ES-I3 (cell line): ENCODE data around the gene BOLA1.
"Not testable (repeated sequence)": the region's sequence is repeated elsewhere in the genome, so short reads cannot be mapped to it uniquely, and the experiment has no call there.

Experiments
- H3K36me3 ChIP-seq: 2 replicates; pipeline ENCODE4 v1.6.1; 2013; ENCODE audit warnings: mild to moderate bottlenecking, low read length, control low read depth, moderate library complexity; ENCODE audit not compliant: insufficient read depth
- H3K4me1 ChIP-seq: 2 replicates; pipeline ENCODE4 v1.6.1; 2013; ENCODE audit warnings: mild to moderate bottlenecking, control low read depth, low read length; ENCODE audit not compliant: insufficient read depth
- H3K9ac ChIP-seq: 2 replicates; pipeline ENCODE4 v1.6.1; 2013; ENCODE audit warnings: low read depth, mild to moderate bottlenecking, low read length, moderate library complexity
- H3K9me3 ChIP-seq: 2 replicates; pipeline ENCODE4 v1.6.1; 2013; ENCODE audit warnings: mild to moderate bottlenecking, low read length, moderate library complexity; ENCODE audit not compliant: control insufficient read depth, insufficient read depth

The BOLA1 gene

DNA sequence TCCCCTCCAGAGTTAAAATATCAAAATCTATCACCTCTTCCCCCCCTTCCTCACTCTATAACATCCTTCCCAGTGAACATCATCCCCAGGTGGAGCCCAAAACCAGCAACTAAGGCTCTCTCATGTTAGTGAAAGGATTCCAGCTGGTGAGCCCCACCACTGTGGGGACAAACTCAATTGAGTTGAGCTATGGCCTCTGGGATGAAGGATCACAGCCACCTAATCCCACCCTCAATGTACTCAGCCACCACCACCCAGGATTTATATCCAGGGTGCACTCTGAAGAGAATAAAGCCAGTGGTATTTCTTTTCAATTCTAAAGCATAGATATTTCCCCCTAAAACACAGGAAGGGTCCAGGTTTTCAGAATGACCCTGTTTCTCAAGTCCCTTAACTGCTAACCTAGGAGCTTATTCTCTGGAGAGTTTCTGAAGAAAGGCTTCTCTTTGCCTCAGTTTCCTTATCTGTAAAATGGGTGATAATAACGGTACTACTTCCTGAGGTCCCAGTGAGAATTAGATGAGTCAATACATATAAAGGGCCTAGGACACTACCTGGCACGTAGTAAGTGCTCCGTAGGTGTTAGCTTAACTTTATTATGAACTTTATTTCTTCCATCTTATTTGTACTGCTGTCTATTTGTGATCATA, 15.6 kb upstream of the BOLA1 start:
- Histone ChIP-seq H3K9me3 (no peaks in the 10 kb centered on the region), H3K4me1 (0 out of 2 replicates have a peak, but pooled peaks cover 7% of the 10 kb centered on the region), H3K36me3 (no peaks in the 10 kb centered on the region), H3K9ac (no peak overlapping the region)

GRCh38 chr1:149884433-149885338, 14.7 kb upstream of the BOLA1 start:
- H3K9ac ChIP-seq: peak overlapping the region; percentile 84
- no peaks in the 10 kb centered on the region for H3K9me3 ChIP-seq

GRCh38 chr1:149885339-149886120, 13.8 kb upstream of the BOLA1 start:
- no peaks in the 10 kb centered on the region for H3K36me3 ChIP-seq
- H3K4me1 ChIP-seq: 0 out of 2 replicates have a peak, but pooled peaks cover 7% of the 10 kb centered on the region
- no peaks in the 10 kb centered on the region for H3K9me3 ChIP-seq
- H3K9ac ChIP-seq: peak overlapping the region; percentile 84

More at GRCh38 chr1:149884433-149885338, 14.7 kb upstream of the BOLA1 start:
- Histone ChIP-seq H3K36me3 (no peaks in the 10 kb centered on the region), H3K4me1 (0 out of 2 replicates have a peak, but pooled peaks cover 7% of the 10 kb centered on the region)

DNA sequence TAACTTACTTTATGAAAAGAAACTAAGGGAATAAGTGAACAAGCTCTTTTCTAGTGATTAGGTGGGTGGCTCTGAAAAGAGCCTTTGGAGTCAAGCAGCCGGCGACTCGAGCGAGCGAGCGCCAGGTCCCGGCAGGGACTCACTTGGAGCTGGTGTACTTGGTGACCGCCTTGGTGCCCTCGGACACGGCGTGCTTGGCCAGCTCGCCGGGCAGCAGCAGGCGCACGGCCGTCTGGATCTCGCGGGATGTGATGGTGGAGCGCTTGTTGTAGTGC, 13.3 kb upstream of the BOLA1 start:
- not testable (repeated sequence) for H3K4me1 ChIP-seq, H3K36me3 ChIP-seq, H3K9me3 ChIP-seq
- peak overlapping the region; percentile 84 for H3K9ac ChIP-seq

GRCh38 chr1:149886396-149887195, 12.8 kb upstream of the BOLA1 start:
- peak overlapping the region; percentile 84 for H3K9ac ChIP-seq
- 0 out of 2 replicates have a peak, but pooled peaks cover 7% of the 10 kb centered on the region for H3K4me1 ChIP-seq
- H3K9me3 ChIP-seq: no peaks in the 10 kb centered on the region
- H3K36me3 ChIP-seq: no peaks in the 10 kb centered on the region

DNA sequence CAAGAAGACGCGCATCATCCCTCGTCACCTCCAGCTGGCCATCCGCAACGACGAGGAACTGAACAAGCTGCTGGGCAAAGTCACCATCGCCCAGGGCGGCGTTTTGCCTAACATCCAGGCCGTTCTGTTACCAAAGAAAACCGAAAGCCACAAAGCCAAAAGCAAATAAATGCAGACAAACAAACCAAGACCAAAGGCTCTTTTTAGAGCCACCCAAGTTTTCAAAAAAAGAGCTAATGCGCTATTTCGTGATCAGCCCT, 12.2 kb upstream of the BOLA1 start:
- H3K36me3 ChIP-seq, H3K4me1 ChIP-seq, H3K9me3 ChIP-seq: not testable (repeated sequence)
- H3K9ac ChIP-seq: peak overlapping the region; percentile 84

DNA sequence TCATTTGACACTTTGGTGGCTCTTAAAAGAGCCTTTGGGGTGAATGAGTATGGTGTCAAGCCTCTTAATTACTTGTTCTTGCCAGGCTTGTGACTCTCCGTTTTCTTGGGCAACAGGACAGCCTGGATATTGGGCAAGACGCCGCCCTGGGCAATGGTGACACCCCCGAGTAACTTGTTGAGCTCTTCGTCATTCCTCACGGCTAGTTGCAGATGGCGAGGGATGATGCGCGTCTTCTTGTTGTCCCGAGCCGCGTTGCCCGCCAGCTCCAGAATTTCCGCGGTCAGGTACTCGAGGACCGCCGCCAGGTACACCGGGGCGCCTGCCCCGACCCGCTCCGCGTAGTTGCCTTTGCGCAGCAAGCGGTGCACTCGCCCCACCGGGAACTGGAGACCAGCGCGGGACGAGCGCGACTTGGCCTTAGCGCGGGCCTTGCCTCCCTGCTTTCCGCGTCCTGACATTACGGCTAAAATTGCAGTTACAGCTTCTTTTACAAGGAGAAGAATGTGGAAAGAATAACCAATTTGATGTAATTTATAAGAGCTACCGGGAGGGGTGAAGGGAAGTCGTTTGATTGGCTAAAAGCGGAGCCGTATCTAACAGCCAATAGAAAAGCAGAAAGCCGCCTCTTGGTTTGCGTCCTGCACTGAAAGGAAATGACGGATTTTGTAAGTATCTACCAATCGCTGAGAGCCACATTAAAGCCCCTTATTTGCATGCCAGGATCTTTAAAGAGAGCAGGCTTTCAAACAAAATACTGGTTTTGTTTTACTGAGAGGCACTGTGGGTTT, 11.7 kb upstream of the BOLA1 start:
- Histone ChIP-seq H3K9ac (peak overlapping the region; percentile 84), H3K36me3 (no peaks in the 10 kb centered on the region), H3K9me3 (no peaks in the 10 kb centered on the region), H3K4me1 (0 out of 2 replicates have a peak, but pooled peaks cover 7% of the 10 kb centered on the region)

DNA sequence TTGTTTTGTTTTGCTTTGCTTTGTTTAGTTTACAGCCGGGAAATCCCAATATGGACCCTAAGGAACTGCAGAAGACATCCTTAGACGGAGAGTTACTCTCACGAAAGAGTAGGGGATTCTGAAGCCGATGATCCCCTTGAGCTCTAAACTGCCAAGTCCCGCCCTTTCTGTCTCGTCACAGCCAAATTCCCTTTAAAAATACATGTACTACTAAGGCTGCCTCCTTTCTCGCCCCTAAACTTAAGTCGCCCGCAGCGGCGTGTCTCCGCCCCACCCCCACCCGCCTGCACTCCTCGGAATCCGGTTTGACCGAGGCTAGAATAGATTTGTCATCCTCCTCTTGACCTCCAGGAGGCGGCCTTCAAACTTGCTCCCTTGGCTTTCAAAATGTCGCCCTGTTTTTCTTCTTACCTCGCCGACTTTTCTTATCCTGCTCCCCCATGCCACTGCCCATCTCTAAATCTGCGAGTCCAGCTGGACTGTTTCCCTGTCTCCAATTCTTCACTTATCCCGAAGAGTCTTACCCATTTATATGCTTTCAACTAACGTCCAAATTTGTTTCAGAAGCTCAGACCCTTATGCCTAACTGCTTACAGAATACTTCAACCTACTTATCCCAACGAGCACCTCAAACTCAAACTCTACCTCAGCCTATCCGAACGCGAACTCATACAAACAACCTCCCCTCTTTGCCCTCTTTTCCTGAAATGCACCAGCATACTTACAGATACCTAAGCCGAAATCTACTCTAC, 10.9 kb upstream of the BOLA1 start:
- H3K36me3 ChIP-seq: no peaks in the 10 kb centered on the region
- H3K9ac ChIP-seq: peak overlapping the region; percentile 84
- 0 out of 2 replicates have a peak, but pooled peaks cover 7% of the 10 kb centered on the region for H3K4me1 ChIP-seq
- H3K9me3 ChIP-seq: no peaks in the 10 kb centered on the region

DNA sequence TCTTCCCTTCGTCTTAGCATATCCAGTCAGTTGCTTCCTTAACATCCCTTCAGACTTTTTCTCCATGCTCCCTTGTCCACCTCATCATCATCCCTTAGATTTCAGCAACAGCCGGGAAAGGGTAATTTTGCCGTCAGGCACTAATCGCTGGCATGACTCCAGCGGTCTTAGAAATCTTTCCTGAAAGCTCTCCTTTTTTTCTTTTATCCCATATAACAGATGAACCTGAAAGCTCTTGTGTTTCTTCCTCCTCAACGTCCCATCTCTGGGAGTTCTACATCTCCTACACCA, 10.4 kb upstream of the BOLA1 start:
- no peaks in the 10 kb centered on the region for H3K9me3 ChIP-seq
- no peaks in the 10 kb centered on the region for H3K36me3 ChIP-seq
- 0 out of 2 replicates have a peak, but pooled peaks cover 7% of the 10 kb centered on the region for H3K4me1 ChIP-seq
- peak overlapping the region; percentile 84 for H3K9ac ChIP-seq

- Histone ChIP-seq H3K9me3 (no peaks in the 10 kb centered on the region; the same call in 1 of the 2 replicates), H3K36me3 (no peaks in the 10 kb centered on the region), H3K4me1 (no peaks in the 10 kb centered on the region), H3K9ac (no peak overlapping the region)
Observed at GRCh38 chr1:149896575-149896974, 2.8 kb upstream of the BOLA1 start.

GRCh38 chr1:149903836-149904491, 4.6 kb downstream of the BOLA1 start:
- H3K4me1 ChIP-seq: no peaks in the 10 kb centered on the region
- no peak overlapping the region for H3K9ac ChIP-seq
- H3K36me3 ChIP-seq: 0 out of 2 replicates have a peak, but pooled peaks cover 2% of the 10 kb centered on the region
- H3K9me3 ChIP-seq: no peaks in the 10 kb centered on the region

DNA sequence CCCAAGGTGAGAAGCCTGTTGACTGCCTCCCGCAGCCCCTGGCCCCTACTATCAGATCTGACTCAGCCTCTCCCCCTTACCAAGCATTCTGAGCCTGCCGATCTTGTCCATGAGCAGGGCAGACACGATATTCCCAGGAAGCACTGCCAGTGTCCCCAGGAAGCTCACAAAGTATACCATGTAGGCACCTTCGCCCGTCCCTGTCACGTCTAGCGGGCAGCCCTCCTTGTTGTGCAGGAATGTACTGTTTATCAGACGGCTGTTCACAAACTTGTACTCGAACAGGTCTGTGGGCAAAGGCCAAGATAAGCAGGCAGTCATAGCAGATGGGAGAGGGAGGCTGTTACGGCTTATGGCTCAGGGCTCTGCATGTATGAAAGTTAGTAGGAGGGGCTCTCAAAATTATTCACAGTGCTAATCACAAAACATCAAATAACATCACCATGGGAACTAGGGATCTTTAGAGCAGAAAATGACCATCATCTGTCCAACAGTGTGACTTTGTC, 7.3 kb downstream of the BOLA1 start:
- Histone ChIP-seq H3K9ac (no peak overlapping the region), H3K9me3 (no peaks in the 10 kb centered on the region), H3K36me3 (0 out of 2 replicates have a peak, but pooled peaks cover 2% of the 10 kb centered on the region), H3K4me1 (no peaks in the 10 kb centered on the region)
